ENCODE data around the gene RNF125.

DNA sequence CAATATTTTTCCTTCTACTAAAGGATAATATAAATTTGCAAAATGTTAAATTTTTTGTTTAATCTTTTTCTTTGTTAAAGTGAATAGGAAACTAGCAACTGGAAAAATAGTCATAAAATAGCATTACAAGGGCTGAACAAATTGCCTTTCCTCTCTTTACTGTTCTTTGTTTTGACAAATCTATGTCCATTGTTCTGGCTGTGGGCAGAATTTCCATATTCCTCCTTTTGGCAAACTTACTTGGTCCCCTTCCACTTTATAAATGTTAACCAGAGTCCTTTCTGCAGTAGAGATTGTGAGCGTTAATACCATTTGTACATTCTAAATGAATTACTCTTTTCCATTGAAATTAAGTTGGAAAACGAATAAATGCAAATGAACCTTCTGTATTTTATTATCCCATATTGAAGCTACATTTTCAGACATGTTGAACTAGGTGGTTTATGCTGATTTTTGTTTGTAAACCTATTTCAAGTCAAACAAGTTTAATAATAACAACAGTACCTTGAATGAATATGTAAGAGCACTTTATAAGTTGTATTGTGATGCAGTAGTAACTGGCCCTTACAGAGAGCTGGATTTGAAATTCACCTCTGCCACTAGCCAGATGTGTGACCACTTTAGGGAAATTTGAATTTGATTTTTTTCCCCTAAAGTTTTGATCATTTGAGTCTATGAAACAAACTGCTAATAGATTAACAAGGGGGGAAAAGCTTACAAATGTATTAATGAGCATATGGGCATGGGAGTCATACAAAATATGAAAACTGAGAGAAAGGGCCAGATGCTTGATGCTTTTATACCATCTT, 3.3 kb downstream of the RNF125 start:
- TF ChIP-seq RCOR1 (IDR thresholded peaks at IDR 0.05; ENCODE audit: borderline replicate concordance in 1 of 2, low read depth in 2 of 2, low read length in 2 of 2) (no peak), POLR2A (conservative IDR thresholded peaks at IDR 0.05) (no peak), MTA3 (IDR thresholded peaks at IDR 0.05; ENCODE audit: borderline replicate concordance) (no peak), RBFOX2 (IDR thresholded peaks at IDR 0.05; ENCODE audit: low read depth, low read length) (no peak), SRF (CRISPR knock-in tag; IDR thresholded peaks at IDR 0.05) (no peak), ZKSCAN1 (IDR thresholded peaks at IDR 0.05; ENCODE audit: low read depth, low read length) (no peak), ZNF445 (CRISPR knock-in tag; IDR thresholded peaks at IDR 0.05; ENCODE audit: low read depth) (no peak), SMC3 (conservative IDR thresholded peaks at IDR 0.05; ENCODE audit: insufficient read depth, low read depth, low read length) (no peak), ZNF79 (CRISPR knock-in tag; IDR thresholded peaks at IDR 0.05; ENCODE audit: low read depth) (no peak), RFX5 (IDR thresholded peaks at IDR 0.05; ENCODE audit: low read depth, low read length) (no peak)
- TF ChIP-seq, protein P1, sequence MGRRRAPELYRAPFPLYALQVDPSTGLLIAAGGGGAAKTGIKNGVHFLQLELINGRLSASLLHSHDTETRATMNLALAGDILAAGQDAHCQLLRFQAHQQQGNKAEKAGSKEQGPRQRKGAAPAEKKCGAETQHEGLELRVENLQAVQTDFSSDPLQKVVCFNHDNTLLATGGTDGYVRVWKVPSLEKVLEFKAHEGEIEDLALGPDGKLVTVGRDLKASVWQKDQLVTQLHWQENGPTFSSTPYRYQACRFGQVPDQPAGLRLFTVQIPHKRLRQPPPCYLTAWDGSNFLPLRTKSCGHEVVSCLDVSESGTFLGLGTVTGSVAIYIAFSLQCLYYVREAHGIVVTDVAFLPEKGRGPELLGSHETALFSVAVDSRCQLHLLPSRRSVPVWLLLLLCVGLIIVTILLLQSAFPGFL (CRISPR knock-in tag; IDR thresholded peaks at IDR 0.05), result no peak
